H9 (cell line): Measurements from ENCODE around the gene KCTD17. TPM values are rescaled to one million over a fixed set of nuclear protein-coding genes. Genes with fewer than 3 reads are reported as not detected.

Experiments used
- DNase-seq: peaks from one replicate; pipeline ENCODE4 v3.0.0-alpha.2; 2017
- H2AFZ ChIP-seq: one replicate; pipeline ENCODE4 v1.6.1; 2013; ENCODE audit warnings: mild to moderate bottlenecking, low read length, control low read depth, moderate library complexity
- H2AK5ac ChIP-seq: 2 replicates; pipeline ENCODE4 v1.6.1; 2013; ENCODE audit warnings: low read length, control low read depth, mixed read lengths; ENCODE audit not compliant: insufficient read length
- H2BK120ac ChIP-seq: one replicate; pipeline ENCODE4 v1.6.1; 2013; ENCODE audit warnings: low read depth, mild to moderate bottlenecking, low read length, control low read depth, inconsistent platforms; ENCODE audit not compliant: poor library complexity, severe bottlenecking
- H2BK12ac ChIP-seq: 2 replicates; pipeline ENCODE4 v1.6.1; 2013; ENCODE audit warnings: low read length, control low read depth, mixed read lengths, low read depth; ENCODE audit not compliant: insufficient read length
- H2BK15ac ChIP-seq: 2 replicates; pipeline ENCODE4 v1.6.1; 2013; ENCODE audit warnings: low read depth, low read length, control low read depth
- H2BK20ac ChIP-seq: one replicate; pipeline ENCODE4 v1.6.1; 2013; ENCODE audit warnings: low read depth, mild to moderate bottlenecking, low read length, control low read depth, inconsistent platforms; ENCODE audit not compliant: poor library complexity, severe bottlenecking
- H2BK5ac ChIP-seq: 2 replicates; pipeline ENCODE4 v1.6.1; 2013; ENCODE audit warnings: low read length, control low read depth, mixed read lengths; ENCODE audit not compliant: insufficient read length
- H3K14ac ChIP-seq: 2 replicates; pipeline ENCODE4 v1.6.1; 2013; ENCODE audit warnings: low read length, control low read depth; ENCODE audit not compliant: insufficient read depth
- H3K18ac ChIP-seq: 2 replicates; pipeline ENCODE4 v1.6.1; 2013; ENCODE audit warnings: low read depth, mild to moderate bottlenecking, mixed read lengths, low read length, control low read depth; ENCODE audit not compliant: insufficient read length
- H3K23ac ChIP-seq: 2 replicates; pipeline ENCODE4 v1.6.1; 2013; ENCODE audit warnings: low read length, control low read depth, mixed read lengths, low read depth; ENCODE audit not compliant: insufficient read length
- H3K23me2 ChIP-seq: 2 replicates; pipeline ENCODE4 v1.6.1; 2013; ENCODE audit warnings: low read depth, mild to moderate bottlenecking, mixed read lengths, low read length, control low read depth; ENCODE audit not compliant: insufficient read length, poor library complexity, severe bottlenecking
- H3K27ac ChIP-seq: 2 replicates; pipeline ENCODE4 v1.5.1; 2013; ENCODE audit warnings: low read length, control low read depth, mixed read lengths, low read depth; ENCODE audit not compliant: insufficient read length
- H3K27me3 ChIP-seq: 2 replicates; pipeline ENCODE4 v1.6.1; 2013; ENCODE audit warnings: low read length, control low read depth, inconsistent platforms; ENCODE audit not compliant: insufficient read depth
- H3K4ac ChIP-seq: 2 replicates; pipeline ENCODE4 v1.6.1; 2013; ENCODE audit warnings: low read depth, mild to moderate bottlenecking, control low read depth, inconsistent platforms, low read length, moderate library complexity
- H3K4me1 ChIP-seq: 2 replicates; pipeline ENCODE4 v1.6.1; 2013; ENCODE audit warnings: low read length, control low read depth, inconsistent platforms; ENCODE audit not compliant: insufficient read depth
- H3K4me2 ChIP-seq: 2 replicates; pipeline ENCODE4 v1.6.1; 2013; ENCODE audit warnings: low read length, control low read depth, mixed read lengths; ENCODE audit not compliant: insufficient read length, insufficient read depth
- H3K56ac ChIP-seq: 2 replicates; pipeline ENCODE4 v1.6.1; 2013; ENCODE audit warnings: low read depth, mild to moderate bottlenecking, mixed read lengths, low read length, control low read depth; ENCODE audit not compliant: insufficient read length
- H3K79me1 ChIP-seq: 2 replicates; pipeline ENCODE4 v1.6.1; 2013; ENCODE audit warnings: low read depth, mild to moderate bottlenecking, moderate library complexity, low read length, control low read depth, inconsistent platforms; ENCODE audit not compliant: insufficient read depth, poor library complexity, severe bottlenecking
- H3K79me2 ChIP-seq: 2 replicates; pipeline ENCODE4 v1.6.1; 2013; ENCODE audit warnings: low read length, control low read depth, inconsistent platforms; ENCODE audit not compliant: insufficient read depth
- H3K9ac ChIP-seq: 2 replicates; pipeline ENCODE4 v1.6.1; 2013; ENCODE audit warnings: low read length, control low read depth, mixed read lengths; ENCODE audit not compliant: insufficient read length; ENCODE audit errors: extremely low read depth
- H3K9me3 ChIP-seq: one replicate; pipeline ENCODE4 v1.6.1; 2013; ENCODE audit warnings: low read depth, low read length, inconsistent platforms; ENCODE audit not compliant: control insufficient read depth
- H3T11ph ChIP-seq: one replicate; pipeline ENCODE4 v1.6.1; 2013; ENCODE audit warnings: mild to moderate bottlenecking, low read length, control low read depth, inconsistent platforms
- H4K20me1 ChIP-seq: one replicate; pipeline ENCODE4 v1.6.1; 2013; ENCODE audit not compliant: control insufficient read depth, insufficient read length, insufficient read depth
- H4K5ac ChIP-seq: 2 replicates; pipeline ENCODE4 v1.6.1; 2013; ENCODE audit warnings: low read depth, mild to moderate bottlenecking, mixed read lengths, low read length, control low read depth; ENCODE audit not compliant: insufficient read length
- H4K8ac ChIP-seq: replicated peaks from 2 replicates; pipeline ENCODE4 v1.6.1; 2013; ENCODE audit warnings: low read length, control low read depth, mixed read lengths, low read depth; ENCODE audit not compliant: insufficient read length
- H4K91ac ChIP-seq: 2 replicates; pipeline ENCODE4 v1.6.1; 2013; ENCODE audit warnings: low read depth, mild to moderate bottlenecking, moderate library complexity, mixed read lengths, low read length, control low read depth; ENCODE audit not compliant: insufficient read length
- H3K27ac Mint-ChIP-seq, 3 experiments: 2 replicates in 2 of 3; 3 replicates in 1 of 3; pipeline ENCODE4 v1.8.0; 2020 to 2021; ENCODE audit warnings: mixed read lengths in 3 of 3, mild to moderate bottlenecking in 1 of 3, moderate library complexity in 1 of 3
- H3K27me3 Mint-ChIP-seq: 2 replicates; pipeline ENCODE4 v1.8.0; 2021; ENCODE audit warnings: low read depth, mild to moderate bottlenecking, moderate library complexity, mixed read lengths
- H3K36me3 Mint-ChIP-seq, 3 experiments: 2 replicates in 2 of 3; 3 replicates in 1 of 3; pipeline ENCODE4 v1.8.0; 2020 to 2021; ENCODE audit warnings: low read depth in 3 of 3, mixed read lengths in 3 of 3; ENCODE audit not compliant: insufficient read depth in 1 of 3
- H3K4me1 Mint-ChIP-seq, 2 experiments: 2 replicates each; pipeline ENCODE4 v1.8.0; 2020; ENCODE audit warnings: mixed read lengths in 2 of 2
- H3K4me3 Mint-ChIP-seq, 2 experiments: 2 replicates in 1 of 2; 3 replicates in 1 of 2; pipeline ENCODE4 v1.8.0; 2020 to 2021; ENCODE audit warnings: mild to moderate bottlenecking in 2 of 2, mixed read lengths in 2 of 2, moderate library complexity in 1 of 2
- H3K9me3 Mint-ChIP-seq, 2 experiments: 2 replicates in 1 of 2; 3 replicates in 1 of 2; pipeline ENCODE4 v1.8.0; 2020; ENCODE audit warnings: mild to moderate bottlenecking in 2 of 2, mixed read lengths in 2 of 2, moderate library complexity in 1 of 2
- WGBS: extraction: QIAGEN DNeasy Blood & Tissue Kit; methylation state at CpG from one replicate; pipeline ENCODE4 v1.1.7; 2013; ENCODE audit warnings: missing lambda C conversion rate, low lambda C conversion rate, mixed read lengths; ENCODE audit not compliant: insufficient read length; ENCODE audit errors: extremely low coverage; 5-methylcytosine and 5-hydroxymethylcytosine counted together
- total RNA-seq: library from RNA; stranded (reverse); gene quantifications from 2 replicates; pipeline ENCODE4 v1.2.1, GENCODE V29; 2021
- TF ChIP-seq, protein P1 (sequence below): fragments of 200-600 bp; sonication (generic); conservative IDR thresholded peaks from 3 replicates; pipeline ENCODE4 v1.8.0; 2021; ENCODE audit warnings: antibody characterized with exemption, mild to moderate bottlenecking

Gene KCTD17
- total RNA-seq, 1 experiment from 2014 or later = 34.1 TPM

DNA sequence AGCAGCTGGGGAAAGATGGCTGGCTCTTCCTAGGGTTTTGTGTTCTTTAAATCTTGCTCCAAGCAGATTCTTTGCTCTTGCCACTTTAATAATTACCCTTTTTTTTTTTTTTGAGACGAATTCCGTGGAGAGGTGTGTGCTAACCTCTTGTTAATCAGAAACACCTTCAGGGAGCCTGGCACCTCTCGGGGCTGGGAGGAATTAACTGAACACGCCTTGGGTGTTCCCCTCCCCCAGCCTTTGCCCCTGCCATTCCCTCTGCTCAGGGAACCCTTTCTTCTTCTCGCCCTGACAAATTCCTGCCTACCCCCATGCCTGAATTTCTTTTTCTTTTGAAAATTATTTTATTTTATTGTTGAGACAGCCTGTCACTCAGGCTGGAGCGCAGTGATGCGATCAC lies 40.5 kb downstream of the KCTD17 start:
- Histone ChIP-seq H4K8ac (no peak overlapping the region), H3K79me1 (no peaks in the 10 kb centered on the region), H2BK20ac (no peak overlapping the region), H3K27me3 (peaks cover 8% of the 10 kb centered on the region; the same call in 1 of the 2 replicates), H2BK12ac (no peak overlapping the region), H3K4ac (no peak overlapping the region), H3K9ac (no peak overlapping the region), H3K9me3 (no peaks in the 10 kb centered on the region), H3K23ac (no peak overlapping the region), H3K27ac (no peak overlapping the region), H3K4me1 (no peaks in the 10 kb centered on the region), H3K79me2 (no peaks in the 10 kb centered on the region), H3K14ac (no peak overlapping the region), H3K23me2 (no peaks in the 10 kb centered on the region), H2BK5ac (no peak overlapping the region), H3T11ph (no peak overlapping the region), H3K4me2 (no peak overlapping the region), H2AFZ (no peak overlapping the region), H4K91ac (no peak overlapping the region), H4K20me1 (no peaks in the 10 kb centered on the region), H2AK5ac (no peak overlapping the region), H2BK15ac (no peak overlapping the region), H3K18ac (no peak overlapping the region), H3K56ac (no peak overlapping the region), H2BK120ac (no peak overlapping the region), H4K5ac (no peak overlapping the region)
- no CpG with 5 or more reads among the region's 7 CpGs for WGBS
- peaks cover 59% of the 10 kb centered on the region for H3K27me3 Mint-ChIP-seq
- TF ChIP-seq, protein P1, sequence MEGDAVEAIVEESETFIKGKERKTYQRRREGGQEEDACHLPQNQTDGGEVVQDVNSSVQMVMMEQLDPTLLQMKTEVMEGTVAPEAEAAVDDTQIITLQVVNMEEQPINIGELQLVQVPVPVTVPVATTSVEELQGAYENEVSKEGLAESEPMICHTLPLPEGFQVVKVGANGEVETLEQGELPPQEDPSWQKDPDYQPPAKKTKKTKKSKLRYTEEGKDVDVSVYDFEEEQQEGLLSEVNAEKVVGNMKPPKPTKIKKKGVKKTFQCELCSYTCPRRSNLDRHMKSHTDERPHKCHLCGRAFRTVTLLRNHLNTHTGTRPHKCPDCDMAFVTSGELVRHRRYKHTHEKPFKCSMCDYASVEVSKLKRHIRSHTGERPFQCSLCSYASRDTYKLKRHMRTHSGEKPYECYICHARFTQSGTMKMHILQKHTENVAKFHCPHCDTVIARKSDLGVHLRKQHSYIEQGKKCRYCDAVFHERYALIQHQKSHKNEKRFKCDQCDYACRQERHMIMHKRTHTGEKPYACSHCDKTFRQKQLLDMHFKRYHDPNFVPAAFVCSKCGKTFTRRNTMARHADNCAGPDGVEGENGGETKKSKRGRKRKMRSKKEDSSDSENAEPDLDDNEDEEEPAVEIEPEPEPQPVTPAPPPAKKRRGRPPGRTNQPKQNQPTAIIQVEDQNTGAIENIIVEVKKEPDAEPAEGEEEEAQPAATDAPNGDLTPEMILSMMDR = no peak
- no peaks in the 10 kb centered on the region for H3K9me3 Mint-ChIP-seq
- H3K4me1 Mint-ChIP-seq = peaks cover 10 to 18% of the 10 kb centered on the region in 2 experiments
- H3K4me3 Mint-ChIP-seq = no peak overlapping the region; a peak in 1 of 5 replicates
- no peak overlapping the region for H3K27ac Mint-ChIP-seq
- no peaks in the 10 kb centered on the region for H3K36me3 Mint-ChIP-seq
- no peak for DNase-seq
